ENCODE data around the gene MYO16.
"Not testable (repeated sequence)": the region's sequence is repeated elsewhere in the genome, so short reads cannot be mapped to it uniquely, and the experiment has no call there.

Gene MYO16

DNA sequence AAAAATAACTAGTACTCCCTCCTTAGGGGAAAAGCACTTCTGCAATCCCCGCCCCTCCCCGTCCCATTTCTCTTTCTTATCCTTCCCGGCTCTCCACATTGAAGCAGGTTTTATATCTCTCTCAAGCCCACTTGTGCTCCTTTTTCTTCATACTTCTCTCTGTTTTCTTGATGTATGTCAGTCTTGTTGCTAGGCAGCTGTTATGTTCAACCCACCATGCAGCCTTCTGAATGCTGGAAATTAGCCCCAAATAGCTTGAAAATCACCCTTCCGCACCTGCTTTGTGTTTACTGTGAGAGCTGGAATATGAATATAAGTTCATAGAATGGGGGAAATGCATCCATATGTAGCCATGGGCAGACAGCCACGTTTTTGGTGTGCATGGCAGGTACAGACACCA is 461.4 kb downstream of the MYO16 start:
- Mint-ChIP-seq H3K27ac (no peak overlapping the region), H3K27me3 (ENCODE audit: low read depth) (no peaks in the 10 kb centered on the region), H3K4me3 (no peak overlapping the region), H3K36me3 (ENCODE audit: low read depth) (no peaks in the 10 kb centered on the region), H3K9me3 (peaks cover 9% of the 10 kb centered on the region), H3K4me1 (ENCODE audit: low read depth) (no peaks in the 10 kb centered on the region)

- Mint-ChIP-seq H3K4me1 (ENCODE audit: low read depth) (no peaks in the 10 kb centered on the region), H3K36me3 (ENCODE audit: low read depth) (no peaks in the 10 kb centered on the region), H3K4me3 (no peak overlapping the region), H3K27ac (no peak overlapping the region), H3K27me3 (ENCODE audit: low read depth) (no peaks in the 10 kb centered on the region), H3K9me3 (peaks cover 9% of the 10 kb centered on the region)
These were observed 461.8 kb downstream of the MYO16 start for GRCh38 chr13:109091249-109091648.

GRCh38 chr13:109092186-109092585 is 462.8 kb downstream of the MYO16 start:
- not testable (repeated sequence) for H3K4me3 Mint-ChIP-seq; H3K27me3 Mint-ChIP-seq (ENCODE audit: low read depth); H3K4me1 Mint-ChIP-seq (ENCODE audit: low read depth); H3K27ac Mint-ChIP-seq; H3K9me3 Mint-ChIP-seq; H3K36me3 Mint-ChIP-seq (ENCODE audit: low read depth)

GRCh38 chr13:109093998-109094397 is 464.6 kb downstream of the MYO16 start:
- H3K27ac Mint-ChIP-seq, result no peak overlapping the region
- no peaks in the 10 kb centered on the region for H3K4me1 Mint-ChIP-seq (ENCODE audit: low read depth)
- H3K9me3 Mint-ChIP-seq, result peaks cover 9% of the 10 kb centered on the region
- H3K4me3 Mint-ChIP-seq, result no peak overlapping the region
- no peaks in the 10 kb centered on the region for H3K36me3 Mint-ChIP-seq (ENCODE audit: low read depth)
- no peaks in the 10 kb centered on the region for H3K27me3 Mint-ChIP-seq (ENCODE audit: low read depth)

- no peak overlapping the region for H3K27ac Mint-ChIP-seq
- no peaks in the 10 kb centered on the region for H3K4me1 Mint-ChIP-seq (ENCODE audit: low read depth)
- no peaks in the 10 kb centered on the region for H3K27me3 Mint-ChIP-seq (ENCODE audit: low read depth)
- peaks cover 9% of the 10 kb centered on the region for H3K9me3 Mint-ChIP-seq
- H3K4me3 Mint-ChIP-seq, result no peak overlapping the region
- no peaks in the 10 kb centered on the region for H3K36me3 Mint-ChIP-seq (ENCODE audit: low read depth)
These were observed 465.7 kb downstream of the MYO16 start for GRCh38 chr13:109095126-109095525.

DNA sequence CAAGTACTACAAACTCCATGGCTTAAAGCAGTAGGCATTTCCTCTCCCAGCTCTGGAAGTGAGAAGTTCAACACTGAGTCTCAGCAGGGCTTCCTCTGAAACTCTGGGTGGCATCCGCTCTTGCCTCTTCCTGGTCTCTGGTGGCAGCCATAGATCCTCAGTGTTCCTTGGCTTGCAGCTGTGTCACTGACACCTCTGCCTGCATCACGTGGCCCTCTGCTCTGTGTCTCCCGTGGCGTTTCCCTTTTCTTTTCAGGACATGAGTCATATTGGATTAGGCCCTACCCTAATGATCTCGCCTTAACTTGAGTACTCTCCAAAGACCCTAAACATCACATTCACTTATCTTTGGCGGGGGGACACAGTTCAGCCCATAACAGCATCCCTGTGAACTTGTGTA is 466.7 kb downstream of the MYO16 start:
- Mint-ChIP-seq H3K4me3 (no peak overlapping the region), H3K36me3 (ENCODE audit: low read depth) (no peaks in the 10 kb centered on the region), H3K9me3 (peaks cover 9% of the 10 kb centered on the region), H3K4me1 (ENCODE audit: low read depth) (no peaks in the 10 kb centered on the region), H3K27ac (no peak overlapping the region), H3K27me3 (ENCODE audit: low read depth) (no peaks in the 10 kb centered on the region)

GRCh38 chr13:109100705-109101304 is 471.4 kb downstream of the MYO16 start:
- no peaks in the 10 kb centered on the region for H3K4me1 Mint-ChIP-seq (ENCODE audit: low read depth)
- no peak overlapping the region for H3K4me3 Mint-ChIP-seq
- H3K9me3 Mint-ChIP-seq, result no peaks in the 10 kb centered on the region
- no peaks in the 10 kb centered on the region for H3K27me3 Mint-ChIP-seq (ENCODE audit: low read depth)
- H3K36me3 Mint-ChIP-seq (ENCODE audit: low read depth), result no peaks in the 10 kb centered on the region
- H3K27ac Mint-ChIP-seq, result no peak overlapping the region

DNA sequence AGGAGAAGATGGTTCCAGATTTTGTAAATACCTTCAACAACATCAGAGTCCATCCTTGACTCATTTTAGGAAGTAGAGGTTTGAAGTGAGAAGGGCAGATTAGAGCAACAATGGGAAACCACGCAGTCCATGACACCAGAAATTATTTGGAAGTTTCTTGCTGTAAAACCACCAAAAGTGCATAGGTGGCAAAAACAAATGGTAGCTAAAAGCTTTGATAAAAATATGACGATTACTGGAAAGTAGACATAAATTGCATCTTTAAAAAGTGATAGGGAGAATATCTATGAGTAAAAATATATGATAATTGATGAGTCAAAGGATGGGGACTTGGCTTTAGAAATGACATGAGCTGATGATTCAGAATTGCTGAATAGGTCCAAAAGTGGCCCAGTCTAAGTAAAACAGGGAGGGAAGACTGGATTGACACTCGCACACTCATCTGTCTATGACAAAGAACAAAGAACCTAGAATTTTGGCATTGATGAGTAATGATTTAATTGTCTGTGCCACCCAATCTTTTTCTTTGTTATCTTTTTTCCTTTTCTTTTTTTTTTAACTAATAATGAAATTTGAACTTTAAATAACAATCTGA is 472.2 kb downstream of the MYO16 start:
- Mint-ChIP-seq H3K27me3 (ENCODE audit: low read depth) (no peaks in the 10 kb centered on the region), H3K36me3 (ENCODE audit: low read depth) (no peaks in the 10 kb centered on the region), H3K4me3 (no peak overlapping the region), H3K9me3 (no peaks in the 10 kb centered on the region), H3K27ac (no peak overlapping the region), H3K4me1 (ENCODE audit: low read depth) (no peaks in the 10 kb centered on the region)

DNA sequence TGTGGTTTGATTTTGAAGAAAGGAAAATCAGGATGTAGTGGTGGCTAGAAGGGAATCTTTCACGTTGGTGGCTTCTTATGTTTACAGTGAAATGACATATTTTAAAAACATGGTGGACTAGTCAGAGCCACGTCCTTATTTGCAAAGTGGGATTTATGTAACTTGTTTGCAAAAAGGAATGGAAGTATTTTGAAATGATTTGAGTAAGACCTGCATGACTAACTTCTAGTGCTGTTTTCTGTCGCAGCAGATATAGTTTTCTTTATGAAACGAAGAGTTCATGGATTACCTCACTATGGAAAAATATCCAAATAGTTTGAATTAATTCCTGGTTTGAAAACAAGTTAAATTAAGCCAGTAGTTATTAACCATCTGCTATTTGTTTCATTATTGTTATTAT is 476.5 kb downstream of the MYO16 start:
- Mint-ChIP-seq H3K27ac (no peak overlapping the region), H3K4me1 (ENCODE audit: low read depth) (no peaks in the 10 kb centered on the region), H3K4me3 (no peak overlapping the region), H3K27me3 (ENCODE audit: low read depth) (peaks cover 4% of the 10 kb centered on the region), H3K9me3 (no peaks in the 10 kb centered on the region), H3K36me3 (ENCODE audit: low read depth) (no peaks in the 10 kb centered on the region)

DNA sequence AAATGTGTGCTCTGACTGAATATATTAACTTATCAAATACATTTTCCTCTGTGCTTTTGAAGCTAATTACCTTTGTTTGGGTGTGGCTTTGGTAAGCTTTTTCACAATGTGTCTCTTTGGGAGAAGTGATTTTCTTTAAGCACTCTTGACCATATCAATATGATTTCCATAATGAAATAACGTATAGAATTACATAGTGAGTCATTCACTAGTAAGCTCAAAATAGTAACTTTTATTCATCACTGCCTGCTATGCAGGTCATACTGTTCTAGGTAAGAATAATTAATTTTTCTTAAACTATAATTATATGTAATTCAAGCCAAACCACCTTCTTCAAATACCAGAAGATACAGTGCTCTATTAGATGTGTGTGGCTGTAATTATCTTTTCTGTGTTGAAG is 480.7 kb downstream of the MYO16 start:
- no peaks in the 10 kb centered on the region for H3K9me3 Mint-ChIP-seq

GRCh38 chr13:109111141-109111540 is 481.7 kb downstream of the MYO16 start:
- H3K4me1 Mint-ChIP-seq (ENCODE audit: low read depth), result peaks cover 8% of the 10 kb centered on the region
- no peak overlapping the region for H3K27ac Mint-ChIP-seq
- H3K27me3 Mint-ChIP-seq (ENCODE audit: low read depth), result peaks cover 4% of the 10 kb centered on the region
- H3K9me3 Mint-ChIP-seq, result no peaks in the 10 kb centered on the region
- H3K36me3 Mint-ChIP-seq (ENCODE audit: low read depth), result no peaks in the 10 kb centered on the region
- no peak overlapping the region for H3K4me3 Mint-ChIP-seq

More for the DNA sequence above, 480.7 kb downstream of the MYO16 start:
- Mint-ChIP-seq H3K27ac (no peak overlapping the region), H3K4me3 (no peak overlapping the region), H3K36me3 (ENCODE audit: low read depth) (no peaks in the 10 kb centered on the region), H3K27me3 (ENCODE audit: low read depth) (peaks cover 4% of the 10 kb centered on the region), H3K4me1 (ENCODE audit: low read depth) (peaks cover 8% of the 10 kb centered on the region)

DNA sequence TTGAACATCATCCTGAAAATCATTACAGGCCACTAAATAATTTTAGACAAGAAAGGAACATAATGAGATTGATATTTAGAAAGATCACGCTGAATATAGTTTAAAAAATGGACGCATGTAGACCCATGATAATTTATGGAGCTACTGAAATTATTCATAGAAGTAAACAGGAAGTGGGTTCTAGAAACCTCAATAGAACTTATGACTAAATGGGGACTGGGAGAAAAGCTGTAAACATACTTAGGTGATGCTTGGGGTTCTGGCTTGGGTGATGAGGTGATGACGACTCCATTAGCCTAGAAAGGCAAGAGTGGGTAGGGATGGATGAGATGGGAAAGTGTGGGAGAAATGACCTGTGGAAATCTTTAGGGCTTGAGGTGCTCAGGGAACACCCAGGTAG is 484.0 kb downstream of the MYO16 start:
- H3K4me1 Mint-ChIP-seq (ENCODE audit: low read depth), result peaks cover 8% of the 10 kb centered on the region
- H3K27ac Mint-ChIP-seq, result no peak overlapping the region
- no peak overlapping the region for H3K4me3 Mint-ChIP-seq
- H3K36me3 Mint-ChIP-seq (ENCODE audit: low read depth), result no peaks in the 10 kb centered on the region
- H3K9me3 Mint-ChIP-seq, result no peaks in the 10 kb centered on the region
- H3K27me3 Mint-ChIP-seq (ENCODE audit: low read depth), result peaks cover 7% of the 10 kb centered on the region

DNA sequence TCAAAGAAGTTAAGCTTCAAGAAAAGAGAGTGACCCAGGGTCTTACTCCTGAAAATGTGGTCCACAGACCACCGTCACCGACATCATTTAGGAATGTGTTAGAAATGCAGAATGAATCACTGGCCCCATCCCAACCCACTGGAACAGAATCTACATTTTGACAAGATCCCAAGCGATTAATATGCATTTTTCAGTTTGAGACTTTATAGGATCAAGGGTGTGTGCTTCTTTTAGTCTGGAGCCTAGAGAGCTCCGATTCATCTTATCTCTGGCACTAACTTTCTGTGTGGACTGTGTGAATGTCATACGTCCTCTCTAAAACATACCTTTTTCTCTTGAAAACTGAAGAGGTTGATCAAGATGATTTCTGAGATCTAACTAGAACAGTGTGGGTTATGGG is 484.8 kb downstream of the MYO16 start:
- Mint-ChIP-seq H3K9me3 (no peaks in the 10 kb centered on the region), H3K4me1 (ENCODE audit: low read depth) (peaks cover 8% of the 10 kb centered on the region), H3K27me3 (ENCODE audit: low read depth) (peaks cover 5% of the 10 kb centered on the region), H3K27ac (no peak overlapping the region), H3K4me3 (no peak overlapping the region), H3K36me3 (ENCODE audit: low read depth) (no peaks in the 10 kb centered on the region)

GRCh38 chr13:109114991-109115390 is 485.6 kb downstream of the MYO16 start:
- Mint-ChIP-seq H3K27me3 (ENCODE audit: low read depth) (peaks cover 3% of the 10 kb centered on the region), H3K36me3 (ENCODE audit: low read depth) (no peaks in the 10 kb centered on the region), H3K27ac (no peak overlapping the region), H3K9me3 (no peaks in the 10 kb centered on the region), H3K4me3 (no peak overlapping the region), H3K4me1 (ENCODE audit: low read depth) (peaks cover 8% of the 10 kb centered on the region)

DNA sequence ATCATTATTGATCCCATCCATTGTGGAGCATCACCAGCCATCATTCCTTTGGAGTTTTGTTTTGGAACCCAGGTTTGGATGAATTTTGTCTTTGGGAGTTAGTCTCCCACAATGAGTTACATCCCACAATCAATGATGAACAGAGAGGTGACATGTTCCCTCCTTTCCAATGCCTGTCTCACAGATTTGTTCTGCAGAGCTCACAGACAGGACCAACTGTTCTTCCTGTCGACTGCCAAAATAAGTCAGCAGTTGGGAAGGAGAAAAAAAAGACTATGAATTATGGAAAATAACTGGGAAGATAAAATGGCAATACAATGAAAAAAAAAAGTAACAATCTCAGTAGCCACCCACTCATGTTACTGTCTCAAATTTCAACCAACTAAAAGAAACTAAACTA is 489.1 kb downstream of the MYO16 start:
- H3K27ac Mint-ChIP-seq, result no peak overlapping the region
- H3K36me3 Mint-ChIP-seq (ENCODE audit: low read depth), result no peaks in the 10 kb centered on the region
- no peaks in the 10 kb centered on the region for H3K9me3 Mint-ChIP-seq
- peaks cover 3% of the 10 kb centered on the region for H3K27me3 Mint-ChIP-seq (ENCODE audit: low read depth)
- H3K4me3 Mint-ChIP-seq, result no peak overlapping the region
- peaks cover 4% of the 10 kb centered on the region for H3K4me1 Mint-ChIP-seq (ENCODE audit: low read depth)

- Mint-ChIP-seq H3K36me3 (ENCODE audit: low read depth) (no peaks in the 10 kb centered on the region), H3K9me3 (no peaks in the 10 kb centered on the region), H3K27me3 (ENCODE audit: low read depth) (peaks cover 8% of the 10 kb centered on the region), H3K4me3 (no peak overlapping the region), H3K27ac (no peak overlapping the region), H3K4me1 (ENCODE audit: low read depth) (no peaks in the 10 kb centered on the region)
These were observed 490.5 kb downstream of the MYO16 start for GRCh38 chr13:109119896-109120295.

Data from T-helper 1 cell treated with Interleukin-12 subunit alpha and Interleukin-12 subunit beta and Interleukin-4 antibody, amounts not matched to agents 30 μg/mL and 1 μg/mL, for 36 hours (primary cell).